ENCODE measurements around the gene TMEM181.
"Not testable (repeated sequence)": the region's sequence is repeated elsewhere in the genome, so short reads cannot be mapped to it uniquely, and the experiment has no call there.

Gene TMEM181

DNA sequence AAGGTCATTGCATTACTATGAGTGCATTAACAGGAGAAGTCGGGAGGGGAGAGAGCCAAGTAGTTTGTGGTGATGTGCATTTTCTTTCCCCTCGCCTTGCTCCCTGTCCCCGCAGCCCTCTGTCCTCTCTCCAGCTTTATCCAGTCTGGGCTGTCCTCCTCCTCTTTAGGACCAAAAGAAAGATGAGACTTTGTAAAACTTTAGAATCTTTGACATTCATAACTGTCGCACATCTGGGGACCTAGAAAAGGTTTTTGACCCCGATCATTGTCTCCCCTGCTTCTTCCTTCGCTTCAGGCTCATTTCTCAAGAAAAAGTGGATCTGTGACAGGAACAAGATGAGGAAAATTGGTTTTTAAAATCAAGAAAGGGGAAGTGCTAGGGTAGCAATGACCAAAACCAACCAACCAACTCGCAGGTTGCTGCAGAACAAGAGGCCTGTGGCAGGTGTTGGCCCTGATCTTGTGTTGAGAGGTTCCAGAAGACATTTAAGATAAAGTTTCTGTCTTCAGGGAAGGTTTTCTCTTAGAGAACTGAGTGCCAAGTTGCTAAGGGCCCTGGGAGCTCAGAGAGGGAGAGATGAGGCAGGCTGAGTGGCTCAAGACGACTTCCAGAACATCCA is 107.6 kb downstream of the TMEM181 start:
- no peaks in the 10 kb centered on the region for H3K36me3 ChIP-seq (replicated peaks)
- in situ Hi-C loops (cut with HindIII; ENCODE audit: low pct_ligation_motif_present, low sequenced_read_pairs) = no loop called here
- no peak for DNase-seq
- H3K4me3 ChIP-seq (ENCODE audit: low read depth, low read length) = no peak overlapping the region
- H3K27ac ChIP-seq = no peak overlapping the region
- no peak for TF ChIP-seq CTCF (IDR thresholded peaks at IDR 0.05; ENCODE audit: low read depth, low read length, missing control alignments)
- no peaks in the 10 kb centered on the region for H3K27me3 ChIP-seq (replicated peaks)

GRCh38 chr6:158668707-158669103 is 108.8 kb downstream of the TMEM181 start:
- DNase-seq = no peak
- no peaks in the 10 kb centered on the region for H3K27me3 ChIP-seq (replicated peaks)
- no peaks in the 10 kb centered on the region for H3K36me3 ChIP-seq (replicated peaks)
- TF ChIP-seq CTCF (IDR thresholded peaks at IDR 0.05; ENCODE audit: low read depth, low read length, missing control alignments) = no peak
- no peak overlapping the region for H3K27ac ChIP-seq
- in situ Hi-C loops (cut with HindIII; ENCODE audit: low pct_ligation_motif_present, low sequenced_read_pairs) = no loop called here
- no peak overlapping the region for H3K4me3 ChIP-seq (ENCODE audit: low read depth, low read length)

- no peak overlapping the region for H3K27ac ChIP-seq
- H3K4me3 ChIP-seq (ENCODE audit: low read depth, low read length) = no peak overlapping the region
- TF ChIP-seq CTCF (IDR thresholded peaks at IDR 0.05; ENCODE audit: low read depth, low read length, missing control alignments) = no peak
- no peaks in the 10 kb centered on the region for H3K27me3 ChIP-seq (replicated peaks)
- in situ Hi-C loops (cut with HindIII; ENCODE audit: low pct_ligation_motif_present, low sequenced_read_pairs) = no loop called here
- peak; percentile 18 for DNase-seq
- no peaks in the 10 kb centered on the region for H3K36me3 ChIP-seq (replicated peaks)
Measured at GRCh38 chr6:158669145-158670035, 109.5 kb downstream of the TMEM181 start.

GRCh38 chr6:158672119-158672518 is 112.2 kb downstream of the TMEM181 start:
- H3K4me3 ChIP-seq (ENCODE audit: low read depth, low read length); H3K27me3 ChIP-seq (replicated peaks); H3K27ac ChIP-seq; DNase-seq; in situ Hi-C loops (cut with HindIII; ENCODE audit: low pct_ligation_motif_present, low sequenced_read_pairs); H3K36me3 ChIP-seq (replicated peaks): not testable (repeated sequence)

DNA sequence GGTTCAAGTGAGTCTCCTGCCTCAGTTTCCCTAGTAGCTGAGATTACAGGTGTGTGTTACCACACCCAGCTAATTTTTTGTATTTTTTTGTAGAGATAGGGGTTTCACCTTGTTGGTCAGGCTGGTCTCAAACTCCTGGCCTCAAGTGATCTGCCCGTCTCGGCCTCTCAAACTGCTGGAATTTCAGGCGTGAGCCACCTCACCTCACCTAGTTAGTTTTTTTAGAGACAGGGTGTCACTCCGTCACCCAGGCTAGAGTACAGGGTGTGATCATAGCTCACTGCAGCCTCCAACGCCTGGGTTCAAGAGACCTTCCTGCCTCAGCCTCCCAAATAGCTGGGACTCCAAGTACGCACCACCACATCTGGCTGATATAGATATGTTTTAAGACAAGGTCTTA is 112.8 kb downstream of the TMEM181 start:
- in situ Hi-C loops (cut with HindIII; ENCODE audit: low pct_ligation_motif_present, low sequenced_read_pairs) = no loop called here
- Histone ChIP-seq H3K4me3 (ENCODE audit: low read depth, low read length) (no peak overlapping the region), H3K36me3 (replicated peaks) (no peaks in the 10 kb centered on the region), H3K27me3 (replicated peaks) (no peaks in the 10 kb centered on the region), H3K27ac (no peak overlapping the region)
- no peak for TF ChIP-seq CTCF (IDR thresholded peaks at IDR 0.05; ENCODE audit: low read depth, low read length, missing control alignments)
- DNase-seq = no peak

DNA sequence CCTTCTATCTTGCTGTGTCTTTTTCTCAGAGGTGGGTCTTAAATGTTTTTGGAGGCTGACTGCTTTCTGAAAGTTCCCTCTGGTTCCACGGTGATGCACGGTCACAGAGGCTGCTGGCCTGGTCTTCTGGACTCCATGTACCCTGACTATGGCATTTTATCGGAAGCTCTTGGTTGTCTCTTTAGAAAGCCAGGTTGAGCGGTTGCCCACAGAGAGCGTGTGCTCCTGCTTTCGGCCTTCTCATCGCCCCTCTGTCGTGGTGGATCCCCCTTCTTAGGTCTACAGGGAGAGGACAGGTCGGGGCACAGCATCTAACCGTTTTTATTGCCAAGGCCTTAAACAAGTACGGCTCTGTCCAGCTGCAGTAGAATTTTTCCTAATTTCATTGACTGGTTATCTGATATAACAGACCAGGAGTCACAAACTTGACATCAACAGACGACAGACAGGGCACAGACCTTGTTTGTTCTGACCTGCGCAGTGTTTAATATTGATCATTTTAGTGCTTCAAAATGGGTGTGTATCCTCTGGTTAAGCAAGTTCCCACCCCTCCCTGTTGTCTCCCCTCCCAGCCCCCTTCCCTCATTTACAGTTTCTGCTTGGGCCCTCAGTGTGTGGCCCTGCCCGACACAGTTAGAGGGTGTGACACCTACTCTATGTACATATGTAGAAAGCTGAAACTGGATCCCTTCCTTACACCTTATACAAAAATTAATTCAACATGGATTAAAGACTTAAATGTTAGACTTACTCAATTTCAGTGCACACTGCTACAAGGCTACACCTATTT is 114.6 kb downstream of the TMEM181 start:
- in situ Hi-C loops (cut with HindIII; ENCODE audit: low pct_ligation_motif_present, low sequenced_read_pairs) = no loop called here
- Histone ChIP-seq H3K27me3 (replicated peaks) (no peaks in the 10 kb centered on the region), H3K27ac (no peak overlapping the region), H3K36me3 (replicated peaks) (no peaks in the 10 kb centered on the region), H3K4me3 (ENCODE audit: low read depth, low read length) (no peak overlapping the region)
- no peak for DNase-seq
- TF ChIP-seq CTCF (IDR thresholded peaks at IDR 0.05; ENCODE audit: low read depth, low read length, missing control alignments) = no peak

DNA sequence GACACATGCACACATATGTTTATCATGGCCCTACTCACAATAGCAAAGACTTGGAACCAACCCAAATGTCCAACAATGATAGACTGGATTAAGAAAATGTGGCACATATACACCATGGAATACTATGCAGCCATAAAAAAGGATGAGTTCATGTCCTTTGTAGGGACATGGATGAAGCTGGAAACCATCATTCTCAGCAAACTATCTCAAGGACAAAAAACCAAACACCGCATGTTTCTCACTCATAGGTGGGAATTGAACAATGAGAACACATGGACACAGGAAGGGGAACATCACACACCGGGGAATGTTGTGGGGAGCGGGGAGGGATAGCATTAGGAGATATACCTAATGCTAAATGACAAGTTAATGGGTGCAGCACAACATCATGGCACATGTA is 117.2 kb downstream of the TMEM181 start:
- H3K27ac ChIP-seq; H3K27me3 ChIP-seq (replicated peaks); H3K4me3 ChIP-seq (ENCODE audit: low read depth, low read length); H3K36me3 ChIP-seq (replicated peaks); DNase-seq; in situ Hi-C loops (cut with HindIII; ENCODE audit: low pct_ligation_motif_present, low sequenced_read_pairs): not testable (repeated sequence)

Measured in brain microvascular endothelial cell (primary cell).